MM.1S (cell line): ENCODE results near the gene ASMTL.

Experiments used
- DNase-seq: peaks from one replicate; pipeline ENCODE4 v3.0.0-alpha.2; 2015
- H2AFZ ChIP-seq: fragments of 300-600 bp; sonication (generic); 2 replicates; pipeline ENCODE4 v1.6.0; 2016; ENCODE audit warnings: antibody characterized with exemption, low read length
- H3F3A ChIP-seq: fragments of 300-600 bp; sonication (generic); 2 replicates; pipeline ENCODE4 v1.6.1; 2016; ENCODE audit warnings: mild to moderate bottlenecking, antibody characterized with exemption, low read length, moderate library complexity, mixed read lengths; ENCODE audit not compliant: insufficient read depth
- H3K27ac ChIP-seq: fragments of 300-600 bp; sonication (generic); 2 replicates; pipeline ENCODE4 v1.5.1; 2016; ENCODE audit warnings: mild to moderate bottlenecking, low read length
- H3K27me3 ChIP-seq: fragments of 300-600 bp; sonication (generic); replicated peaks from 2 replicates; pipeline ENCODE4 v1.6.0; 2016; ENCODE audit warnings: low read length; ENCODE audit not compliant: insufficient read depth
- H3K36me3 ChIP-seq: fragments of 300-600 bp; sonication (generic); replicated peaks from 2 replicates; pipeline ENCODE4 v1.6.1; 2016; ENCODE audit warnings: mild to moderate bottlenecking, low read length, mixed read lengths; ENCODE audit not compliant: insufficient read depth
- H3K4me1 ChIP-seq: fragments of 300-600 bp; sonication (generic); 2 replicates; pipeline ENCODE4 v1.6.1; 2016; ENCODE audit warnings: low read length, mixed read lengths
- H3K4me2 ChIP-seq: fragments of 300-600 bp; sonication (generic); 2 replicates; pipeline ENCODE4 v1.6.0; 2016; ENCODE audit warnings: low read depth, low read length
- H3K4me3 ChIP-seq: fragments of 300-600 bp; sonication (generic); 2 replicates; pipeline ENCODE4 v1.5.1; 2016; ENCODE audit warnings: low read length, mixed read lengths
- H3K79me2 ChIP-seq: fragments of 300-600 bp; sonication (generic); 2 replicates; pipeline ENCODE4 v1.6.1; 2016; ENCODE audit warnings: mixed run types, low read length, mixed read lengths
- H3K9ac ChIP-seq: fragments of 300-600 bp; sonication (generic); 2 replicates; pipeline ENCODE4 v1.6.1; 2016; ENCODE audit warnings: low read length, mixed read lengths
- H3K9me2 ChIP-seq: fragments of 300-600 bp; sonication (generic); replicated peaks from 2 replicates; pipeline ENCODE4 v1.6.1; 2016; ENCODE audit warnings: mild to moderate bottlenecking, low read length, mixed read lengths; ENCODE audit not compliant: insufficient read depth
- H3K9me3 ChIP-seq: fragments of 300-600 bp; sonication (generic); replicated peaks from 2 replicates; pipeline ENCODE4 v1.6.1; 2016; ENCODE audit warnings: mild to moderate bottlenecking, low read length, mixed read lengths; ENCODE audit not compliant: insufficient read depth
- H4K20me1 ChIP-seq: fragments of 300-600 bp; sonication (generic); 2 replicates; pipeline ENCODE4 v1.6.1; 2016; ENCODE audit warnings: mild to moderate bottlenecking, low read length, moderate library complexity, mixed read lengths; ENCODE audit not compliant: insufficient read depth
- EZH2 ChIP-seq: fragments of 300-600 bp; sonication (generic); optimal IDR thresholded peaks from 2 replicates; pipeline ENCODE3; 2017; ENCODE audit warnings: low read depth, mild to moderate bottlenecking, antibody characterized with exemption, low read length, mixed read lengths
- EZH2phosphoT487 ChIP-seq: fragments of 300-600 bp; sonication (generic); IDR thresholded peaks from 2 replicates; pipeline ENCODE4 v1.6.1; 2018; ENCODE audit warnings: antibody characterized with exemption, low read length
- TF ChIP-seq, protein P1 (sequence below): fragments of 300-600 bp; sonication (generic); IDR thresholded peaks from 2 replicates; pipeline ENCODE4 v1.5.1; 2016; ENCODE audit warnings: antibody characterized with exemption, low read length, mixed read lengths

The ASMTL gene

DNA sequence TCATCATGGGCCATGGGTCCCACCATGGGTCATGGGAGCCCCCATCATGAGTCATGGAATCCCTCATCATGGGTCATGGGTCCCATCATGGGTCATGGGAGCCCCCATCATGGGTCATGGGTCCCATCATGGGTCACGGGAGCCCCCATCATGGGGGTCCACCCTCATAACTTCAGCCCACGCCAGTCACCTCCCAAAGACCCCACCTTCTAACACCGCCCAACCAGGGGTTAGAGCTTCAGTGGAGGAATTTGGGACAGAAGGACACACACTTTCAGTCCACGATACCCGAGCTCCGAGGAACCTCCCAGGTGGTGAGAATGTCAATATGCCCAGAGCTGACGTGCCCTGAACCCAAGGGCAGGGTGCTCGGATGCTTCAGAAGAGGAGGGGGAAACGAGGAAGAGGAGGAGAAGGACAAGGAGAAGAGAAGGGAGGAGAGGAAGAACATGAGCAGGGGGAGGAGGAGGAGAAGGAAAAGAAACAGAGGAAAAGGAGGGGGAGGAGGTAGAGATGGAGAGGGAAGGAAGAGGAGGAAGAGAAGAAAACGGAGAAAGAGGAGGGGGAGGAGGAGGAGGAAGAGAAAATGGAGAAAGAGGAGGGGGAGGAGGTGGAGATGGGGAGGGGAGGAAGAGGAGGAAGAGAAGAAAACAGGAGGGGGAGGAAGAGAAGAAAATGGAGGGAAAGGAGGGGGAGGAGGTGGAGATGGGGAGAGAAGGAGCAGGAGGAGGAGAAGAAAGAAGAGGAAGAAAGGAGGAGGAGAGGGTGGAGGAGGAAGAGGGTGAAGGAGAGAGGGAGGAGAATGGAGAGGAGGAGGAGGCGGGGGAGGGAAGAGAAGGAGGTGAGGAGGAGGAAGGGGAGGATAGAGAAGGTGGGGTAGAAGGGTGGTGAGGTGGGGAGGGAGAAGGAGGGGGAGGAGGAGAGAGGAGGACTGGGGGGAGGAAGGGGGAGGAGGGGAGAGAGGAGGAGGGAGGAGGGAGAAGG, 98.4 kb downstream of the ASMTL start:
- no peak for DNase-seq
- H3K4me2 ChIP-seq: no peak overlapping the region
- no peaks in the 10 kb centered on the region for H3K9me2 ChIP-seq
- no peak overlapping the region for H3K9ac ChIP-seq
- H3K27ac ChIP-seq: no peak overlapping the region
- no peaks in the 10 kb centered on the region for H3K9me3 ChIP-seq
- no peaks in the 10 kb centered on the region for H3K36me3 ChIP-seq
- no peaks in the 10 kb centered on the region for H3K4me1 ChIP-seq
- H3K4me3 ChIP-seq: no peak overlapping the region
- H3K79me2 ChIP-seq: no peaks in the 10 kb centered on the region
- H2AFZ ChIP-seq: no peak overlapping the region
- H3F3A ChIP-seq: no peaks in the 10 kb centered on the region
- no peaks in the 10 kb centered on the region for H3K27me3 ChIP-seq
- TF ChIP-seq EZH2: no peak
- TF ChIP-seq, protein P1, sequence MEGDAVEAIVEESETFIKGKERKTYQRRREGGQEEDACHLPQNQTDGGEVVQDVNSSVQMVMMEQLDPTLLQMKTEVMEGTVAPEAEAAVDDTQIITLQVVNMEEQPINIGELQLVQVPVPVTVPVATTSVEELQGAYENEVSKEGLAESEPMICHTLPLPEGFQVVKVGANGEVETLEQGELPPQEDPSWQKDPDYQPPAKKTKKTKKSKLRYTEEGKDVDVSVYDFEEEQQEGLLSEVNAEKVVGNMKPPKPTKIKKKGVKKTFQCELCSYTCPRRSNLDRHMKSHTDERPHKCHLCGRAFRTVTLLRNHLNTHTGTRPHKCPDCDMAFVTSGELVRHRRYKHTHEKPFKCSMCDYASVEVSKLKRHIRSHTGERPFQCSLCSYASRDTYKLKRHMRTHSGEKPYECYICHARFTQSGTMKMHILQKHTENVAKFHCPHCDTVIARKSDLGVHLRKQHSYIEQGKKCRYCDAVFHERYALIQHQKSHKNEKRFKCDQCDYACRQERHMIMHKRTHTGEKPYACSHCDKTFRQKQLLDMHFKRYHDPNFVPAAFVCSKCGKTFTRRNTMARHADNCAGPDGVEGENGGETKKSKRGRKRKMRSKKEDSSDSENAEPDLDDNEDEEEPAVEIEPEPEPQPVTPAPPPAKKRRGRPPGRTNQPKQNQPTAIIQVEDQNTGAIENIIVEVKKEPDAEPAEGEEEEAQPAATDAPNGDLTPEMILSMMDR: no peak
- TF ChIP-seq EZH2phosphoT487: no peak
- no peaks in the 10 kb centered on the region for H4K20me1 ChIP-seq
